Measurements from ENCODE around the gene PRR27. TPM values are rescaled to one million over a fixed set of nuclear protein-coding genes. Genes with fewer than 3 reads are reported as not detected.

The PRR27 gene
- total and polyA plus RNA-seq, 4 donors, result not detected

DNA sequence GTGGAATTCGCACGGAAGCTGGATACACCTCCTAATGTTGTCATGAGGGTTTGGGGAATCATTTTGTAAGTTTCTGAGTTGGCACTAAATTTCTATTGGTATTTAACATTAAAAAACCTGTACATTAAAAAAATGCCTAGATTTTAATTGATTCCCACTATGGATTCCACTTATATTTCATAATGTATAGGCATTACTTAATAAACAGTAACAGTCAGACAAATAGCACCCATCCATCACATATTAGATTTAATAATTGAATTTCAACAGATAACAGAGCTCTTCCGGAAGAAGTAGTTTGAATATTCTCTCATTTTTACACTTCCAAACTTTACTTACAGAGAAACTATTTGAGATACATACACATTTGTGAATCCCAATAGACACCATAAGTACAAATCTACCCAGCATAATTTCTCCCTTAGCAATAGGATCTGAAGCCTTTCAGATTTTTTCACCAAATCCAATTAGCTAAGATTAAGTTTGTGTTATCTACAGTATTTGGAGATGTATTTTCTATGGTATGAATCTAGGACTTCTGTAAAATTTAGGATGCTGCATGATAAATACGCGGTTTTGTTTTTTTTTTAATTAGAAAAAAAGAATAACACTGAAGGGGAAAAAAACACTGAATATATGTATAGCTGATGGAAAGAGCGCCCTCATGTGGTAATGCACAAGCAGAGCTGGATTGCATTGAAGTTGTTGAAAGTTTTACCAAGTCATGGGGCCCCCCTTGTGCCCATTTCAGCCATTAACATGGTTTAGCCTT lies 29.3 kb downstream of the PRR27 start:
- no peak overlapping the region for H3K9ac ChIP-seq (ENCODE audit: insufficient read depth in 1 of 2, low read length in 2 of 2)
- H3K9me3 ChIP-seq (ENCODE audit: control insufficient read depth in 4 of 4, insufficient read depth in 3 of 4, low read length in 3 of 4), result no peaks in the 10 kb centered on the region
- H3K4me3 ChIP-seq, result no peak overlapping the region
- TF ChIP-seq, protein P1, sequence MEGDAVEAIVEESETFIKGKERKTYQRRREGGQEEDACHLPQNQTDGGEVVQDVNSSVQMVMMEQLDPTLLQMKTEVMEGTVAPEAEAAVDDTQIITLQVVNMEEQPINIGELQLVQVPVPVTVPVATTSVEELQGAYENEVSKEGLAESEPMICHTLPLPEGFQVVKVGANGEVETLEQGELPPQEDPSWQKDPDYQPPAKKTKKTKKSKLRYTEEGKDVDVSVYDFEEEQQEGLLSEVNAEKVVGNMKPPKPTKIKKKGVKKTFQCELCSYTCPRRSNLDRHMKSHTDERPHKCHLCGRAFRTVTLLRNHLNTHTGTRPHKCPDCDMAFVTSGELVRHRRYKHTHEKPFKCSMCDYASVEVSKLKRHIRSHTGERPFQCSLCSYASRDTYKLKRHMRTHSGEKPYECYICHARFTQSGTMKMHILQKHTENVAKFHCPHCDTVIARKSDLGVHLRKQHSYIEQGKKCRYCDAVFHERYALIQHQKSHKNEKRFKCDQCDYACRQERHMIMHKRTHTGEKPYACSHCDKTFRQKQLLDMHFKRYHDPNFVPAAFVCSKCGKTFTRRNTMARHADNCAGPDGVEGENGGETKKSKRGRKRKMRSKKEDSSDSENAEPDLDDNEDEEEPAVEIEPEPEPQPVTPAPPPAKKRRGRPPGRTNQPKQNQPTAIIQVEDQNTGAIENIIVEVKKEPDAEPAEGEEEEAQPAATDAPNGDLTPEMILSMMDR (IDR thresholded peaks at IDR 0.05; ENCODE audit: control extremely low read depth, extremely low read depth), result peak; percentile 7
- peak; percentile 44 to 82 (median 70) for DNase-seq
- WGBS, 2 donors, result 44 to 54% methylated on average over 6 of the region's 6 CpGs
- peak; percentile 47 for ATAC-seq (ENCODE audit: insufficient read depth, low FRiP score)
- no peak overlapping the region for H3K27ac ChIP-seq (ENCODE audit: low read depth in 1 of 2, low read length in 1 of 2)
- peaks cover 0 to 34% (median 12%) of the 10 kb centered on the region in 5 donors for H3K4me1 ChIP-seq (ENCODE audit: control insufficient read depth in 5 of 5, insufficient read depth in 5 of 5, low read length in 5 of 5)
- no peaks in the 10 kb centered on the region for H3K27me3 ChIP-seq (ENCODE audit: control insufficient read depth in 3 of 3, insufficient read depth in 3 of 3, low read length in 2 of 3)
- H3K36me3 ChIP-seq (ENCODE audit: control insufficient read depth in 4 of 4, insufficient read depth in 4 of 4, low read length in 4 of 4), result no peaks in the 10 kb centered on the region

DNA sequence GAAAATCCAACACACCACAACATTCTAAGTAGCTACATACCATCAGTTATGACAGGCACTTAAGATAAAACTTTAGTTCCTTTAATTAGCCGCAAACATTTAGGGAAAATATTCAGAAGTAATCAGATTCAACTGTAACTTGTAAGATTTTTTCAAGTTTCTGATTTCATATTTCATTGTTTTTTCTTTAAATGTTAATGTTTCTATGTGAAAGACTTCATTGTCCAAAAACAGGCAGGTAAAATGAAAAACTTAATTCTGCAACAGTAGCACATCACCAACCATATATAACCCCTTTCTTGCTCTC lies 29.9 kb downstream of the PRR27 start:
- H3K9ac ChIP-seq (ENCODE audit: insufficient read depth in 1 of 2, low read length in 2 of 2), result no peak overlapping the region
- ATAC-seq (ENCODE audit: insufficient read depth, low FRiP score), result no peak

DNA sequence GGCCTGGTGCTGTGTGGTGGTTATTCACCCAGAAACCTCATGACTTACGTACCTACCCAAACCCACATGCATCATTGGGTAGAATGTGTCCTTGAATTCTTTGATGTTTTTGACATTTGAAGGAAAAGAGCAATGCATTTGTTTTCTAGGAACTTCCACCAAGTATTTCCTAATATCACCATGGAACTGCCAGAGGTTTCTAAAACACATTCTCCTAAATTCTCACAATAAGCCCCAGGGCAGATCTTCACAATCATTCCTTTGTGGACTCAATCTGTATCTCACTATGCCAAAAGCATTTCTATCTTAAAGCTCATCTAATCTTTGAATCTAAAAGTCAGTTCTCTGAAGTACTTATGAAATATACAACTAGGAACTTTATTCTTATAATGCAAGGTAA lies 33.2 kb downstream of the PRR27 start:
- H3K27ac ChIP-seq (ENCODE audit: low read depth in 1 of 2, low read length in 1 of 2), result no peak overlapping the region
- WGBS, 2 donors, result 90 to 93% methylated on average over 1 of the region's 1 CpG
- DNase-seq (no peak), ATAC-seq (ENCODE audit: insufficient read depth, low FRiP score) (no peak)
- TF ChIP-seq, protein P1 (IDR thresholded peaks at IDR 0.05; ENCODE audit: control extremely low read depth, extremely low read depth), result no peak
- H3K9me3 ChIP-seq (ENCODE audit: control insufficient read depth in 4 of 4, insufficient read depth in 3 of 4, low read length in 3 of 4), result no peaks in the 10 kb centered on the region
- H3K9ac ChIP-seq (ENCODE audit: insufficient read depth in 1 of 2, low read length in 2 of 2), result no peak overlapping the region
- no peak overlapping the region for H3K4me3 ChIP-seq
- no peaks in the 10 kb centered on the region for H3K27me3 ChIP-seq (ENCODE audit: control insufficient read depth in 3 of 3, insufficient read depth in 3 of 3, low read length in 2 of 3)
- peaks cover 0 to 23% (median 9%) of the 10 kb centered on the region in 5 donors for H3K4me1 ChIP-seq (ENCODE audit: control insufficient read depth in 5 of 5, insufficient read depth in 5 of 5, low read length in 5 of 5)
- H3K36me3 ChIP-seq (ENCODE audit: control insufficient read depth in 4 of 4, insufficient read depth in 4 of 4, low read length in 4 of 4), result no peaks in the 10 kb centered on the region

More for the DNA sequence above, 29.9 kb downstream of the PRR27 start:
- DNase-seq, result no peak
- no peaks in the 10 kb centered on the region for H3K9me3 ChIP-seq (ENCODE audit: control insufficient read depth in 4 of 4, insufficient read depth in 3 of 4, low read length in 3 of 4)
- no peak overlapping the region for H3K4me3 ChIP-seq
- peaks cover 0 to 34% (median 12%) of the 10 kb centered on the region in 5 donors for H3K4me1 ChIP-seq (ENCODE audit: control insufficient read depth in 5 of 5, insufficient read depth in 5 of 5, low read length in 5 of 5)
- H3K27me3 ChIP-seq (ENCODE audit: control insufficient read depth in 3 of 3, insufficient read depth in 3 of 3, low read length in 2 of 3), result no peaks in the 10 kb centered on the region
- no peak overlapping the region for H3K27ac ChIP-seq (ENCODE audit: low read depth in 1 of 2, low read length in 1 of 2)
- 48 to 66% methylated on average over 1 of the region's 1 CpG for WGBS, 2 donors
- TF ChIP-seq, protein P1 (IDR thresholded peaks at IDR 0.05; ENCODE audit: control extremely low read depth, extremely low read depth), result no peak
- H3K36me3 ChIP-seq (ENCODE audit: control insufficient read depth in 4 of 4, insufficient read depth in 4 of 4, low read length in 4 of 4), result no peaks in the 10 kb centered on the region
